Endothelial cell of umbilical vein (primary cell): Measurements from ENCODE around the gene ANKRD13B. TPM values are rescaled to one million over a fixed set of nuclear protein-coding genes. Genes with fewer than 3 reads are reported as not detected.

ENCODE experiments used
- BruUV-seq: library from RNA; stranded (reverse); fragments of 400-500 nt; replicated peaks from 2 replicates; lab custom pipeline; 2021; lab: Mats Ljungman, UMichigan
- CTCF ChIA-PET: fragments of 300-600, 350-600 bp; sonication (Branson Sonifier 250); formaldehyde crosslinking; loops from one replicate; lab custom pipeline; 2021; ENCODE audit warnings: antibody characterized with exemption, inconsistent platforms; lab: Charles Lee
- POLR2A ChIA-PET: fragments of 300-600, 350-600 bp; sonication (Branson Sonifier 250); formaldehyde crosslinking; loops from one replicate; lab custom pipeline; 2021; ENCODE audit warnings: antibody characterized with exemption, inconsistent platforms; lab: Charles Lee
- DNase-seq: peaks from one replicate; pipeline ENCODE4 v3.0.0-alpha.2; 2011; ENCODE audit warnings: low read depth, low spot score
- FAIRE-seq: peaks from 2 replicates; lab custom pipeline; 2011; peaks lifted over from hg19 to GRCh38; lab: Jason Lieb, UNC
- H2AFZ ChIP-seq: 2 replicates; pipeline ENCODE4 v1.6.0; 2012; ENCODE audit warnings: low read depth, low read length, control low read depth, inconsistent platforms
- H3K27ac ChIP-seq: 2 replicates; pipeline ENCODE4 v1.5.1; 2011; ENCODE audit warnings: low read depth, mild to moderate bottlenecking, control low read depth, low read length, moderate library complexity; ENCODE audit not compliant: insufficient read depth
- H3K27me3 ChIP-seq, 2 experiments: 2 replicates each; pipeline versions ENCODE4 v1.6.0 to v1.6.1; 2011; ENCODE audit warnings: low read length in 2 of 2, mixed read lengths in 1 of 2; ENCODE audit not compliant: control insufficient read depth in 2 of 2, insufficient read depth in 2 of 2
- H3K36me3 ChIP-seq, 2 experiments: 2 replicates in 1 of 2; 3 replicates in 1 of 2; pipeline ENCODE4 v1.5.1; 2011; ENCODE audit warnings: low read length in 2 of 2, mild to moderate bottlenecking in 1 of 2, moderate library complexity in 1 of 2; ENCODE audit not compliant: control insufficient read depth in 2 of 2, insufficient read depth in 2 of 2; ENCODE audit errors: extremely low read depth in 1 of 2
- H3K4me1 ChIP-seq: 3 replicates; pipeline ENCODE4 v1.5.1; 2011; ENCODE audit warnings: mild to moderate bottlenecking, low read length; ENCODE audit not compliant: control insufficient read depth, insufficient read depth; ENCODE audit errors: extremely low read depth
- H3K4me2 ChIP-seq: 2 replicates; pipeline ENCODE4 v1.6.1; 2011; ENCODE audit warnings: low read length, control low read depth, mixed read lengths; ENCODE audit not compliant: insufficient read depth
- H3K4me3 ChIP-seq, 3 experiments: fragments of 200-600 bp in 1 of 3; sonication (generic), shearing (Covaris generic) in 1 of 3; replicated peaks in 1 of 3; 2 replicates each; pipeline ENCODE4 v1.5.1; 2011 to 2016; ENCODE audit warnings: control low read depth in 3 of 3, low read length in 3 of 3, mild to moderate bottlenecking in 2 of 3, inconsistent platforms in 1 of 3, low read depth in 1 of 3, moderate library complexity in 1 of 3; ENCODE audit not compliant: insufficient read depth in 1 of 3
- H3K79me2 ChIP-seq: 2 replicates; pipeline ENCODE4 v1.6.0; 2012; ENCODE audit warnings: low read length, inconsistent platforms; ENCODE audit not compliant: control insufficient read depth, insufficient read depth
- H3K9ac ChIP-seq: replicated peaks from 2 replicates; pipeline ENCODE3; 2011; ENCODE audit warnings: low read length, control low read depth; ENCODE audit not compliant: insufficient read depth; ENCODE audit errors: extremely low read depth
- H3K9me1 ChIP-seq: replicated peaks from 3 replicates; pipeline ENCODE4 v1.6.0; 2011; ENCODE audit warnings: mild to moderate bottlenecking, low read length; ENCODE audit not compliant: control insufficient read depth, insufficient read depth; ENCODE audit errors: extremely low read depth
- H3K9me3 ChIP-seq: replicated peaks from 2 replicates; pipeline ENCODE4 v1.5.1; 2012; ENCODE audit warnings: low read length, inconsistent platforms; ENCODE audit not compliant: control insufficient read depth, insufficient read depth
- H4K20me1 ChIP-seq: replicated peaks from 2 replicates; pipeline ENCODE3; 2011; ENCODE audit warnings: mild to moderate bottlenecking, low read length; ENCODE audit not compliant: control insufficient read depth, insufficient read depth; ENCODE audit errors: extremely low read depth
- CTCF ChIP-seq, 2 donors: IDR thresholded peaks; 1 replicate in 1 of 2; 2 replicates in 1 of 2; pipeline ENCODE4 v1.5.1; 2011; ENCODE audit warnings: low read length in 2 of 2, mild to moderate bottlenecking in 2 of 2, moderate library complexity in 2 of 2, control low read depth in 1 of 2, inconsistent platforms in 1 of 2, low read depth in 1 of 2; ENCODE audit not compliant: insufficient read depth in 1 of 2; ENCODE audit errors: extremely low read depth in 1 of 2
- MYC ChIP-seq: IDR thresholded peaks from one replicate; pipeline ENCODE4 v1.6.1; 2011; ENCODE audit warnings: mild to moderate bottlenecking, low read depth, low read length
- POLR2AphosphoS5 ChIP-seq: IDR thresholded peaks from 2 replicates; pipeline ENCODE4 v1.6.1; 2012; ENCODE audit warnings: low read depth, mild to moderate bottlenecking, control low read depth, low read length, moderate library complexity; ENCODE audit not compliant: insufficient read depth
- dilution Hi-C: fragments of 300-500 bp; cut with MboI; formaldehyde crosslinking; loops from one replicate; pipeline ENCODE4 v1.15.0; 2019; ENCODE audit warnings: low sequenced_read_pairs; ENCODE audit not compliant: extremely low pct_ligation_motif_present
- intact Hi-C: fragments of 100-400 bp; cut with micrococcal nuclease; formaldehyde crosslinking; loops from one replicate; pipeline ENCODE4 v1.10.0; 2022
- polyA plus RNA-seq, 4 experiments: library from polyadenylated mRNA; depleted of rRNA in 3 of 4; stranded (reverse) in 3 of 4; unstranded in 1 of 4; fragments of >200 nt; gene quantifications; 2 replicates each; pipeline versions ENCODE4 v1.2.1 to v1.2.3, GENCODE V29; 2011 to 2012; ENCODE audit warnings: missing spikeins in 1 of 4
- total RNA-seq: library from RNA; stranded (reverse); gene quantifications from 2 replicates; pipeline ENCODE4 v1.2.3, GENCODE V29; 2021

ANKRD13B gene
- total and polyA plus RNA-seq, 2 donors (not counting 3 experiments of a cell fraction or from before 2014, with no cell fraction given), result 21.1 to 23.2 TPM

GRCh38 chr17:29597361-29598172 lies 4.6 kb downstream of the ANKRD13B start:
- no peaks in the 10 kb centered on the region for H3K9me1 ChIP-seq
- H3K27me3 ChIP-seq, result no peaks in the 10 kb centered on the region
- no peak overlapping the region for H3K27ac ChIP-seq
- no peak overlapping the region for H3K4me3 ChIP-seq
- TF ChIP-seq MYC, result no peak
- no peak overlapping the region for H3K9ac ChIP-seq
- no TSS peak for BruUV-seq
- no peaks in the 10 kb centered on the region for H3K36me3 ChIP-seq
- no peaks in the 10 kb centered on the region for H4K20me1 ChIP-seq
- DNase-seq, result no peak
- H3K4me2 ChIP-seq, result no peak overlapping the region
- CTCF ChIA-PET, result interaction anchor here (1.1 to 9.2 kb wide), 4 partner anchors 16 to 228 kb away, joined by 3 to 120 read pairs (median 5); no protein-coding TSS in a partner anchor
- no peak overlapping the region for H2AFZ ChIP-seq
- H3K79me2 ChIP-seq, result peaks cover 12% of the 10 kb centered on the region
- FAIRE-seq, result no peak
- peaks cover 14% of the 10 kb centered on the region for H3K4me1 ChIP-seq
- dilution Hi-C loops (no loop called here), intact Hi-C loops (no loop called here)
- no peaks in the 10 kb centered on the region for H3K9me3 ChIP-seq
- POLR2A ChIA-PET, result no interaction called here

DNA sequence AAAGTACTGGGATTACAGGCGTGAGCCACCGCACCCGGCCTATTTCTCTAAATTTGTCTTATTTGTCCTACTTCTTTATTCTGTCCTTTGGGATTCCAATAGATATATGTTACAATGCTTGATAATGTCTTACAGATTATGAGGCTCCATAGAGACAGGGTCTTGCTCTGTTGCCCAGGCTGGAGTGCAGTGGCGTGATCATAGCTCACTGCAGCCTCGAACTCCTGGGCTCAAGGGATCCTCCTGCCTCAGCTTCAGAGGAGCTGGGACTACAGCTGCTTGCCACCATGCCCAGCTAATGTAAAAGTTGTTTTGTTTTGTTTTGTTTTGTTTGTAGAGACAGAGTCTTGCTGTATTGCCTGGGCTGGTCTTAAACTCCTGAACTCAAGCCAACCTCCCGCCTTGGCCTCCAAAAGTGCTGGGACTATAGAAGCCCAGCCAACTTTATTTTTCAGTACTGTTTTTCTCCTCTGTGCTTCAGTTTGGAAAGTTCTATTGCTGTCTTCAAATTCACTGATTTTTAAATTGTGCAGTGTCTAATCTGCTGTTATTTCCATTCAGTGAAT lies 10.3 kb downstream of the ANKRD13B start:
- Histone ChIP-seq H3K4me1 (no peaks in the 10 kb centered on the region), H3K79me2 (peaks cover 2% of the 10 kb centered on the region), H3K9me1 (no peaks in the 10 kb centered on the region), H3K9me3 (no peaks in the 10 kb centered on the region), H3K36me3 (no peaks in the 10 kb centered on the region), H2AFZ (no peak overlapping the region), H3K4me3 (no peak overlapping the region), H3K4me2 (no peak overlapping the region), H3K27me3 (no peaks in the 10 kb centered on the region), H4K20me1 (no peaks in the 10 kb centered on the region), H3K27ac (no peak overlapping the region), H3K9ac (no peak overlapping the region)
- no peak for FAIRE-seq
- TF ChIP-seq POLR2AphosphoS5, result no peak
- no peak for TF ChIP-seq CTCF (IDR thresholded peaks at IDR 0.05; ENCODE audit: extremely low read depth in 1 of 2, insufficient read depth in 1 of 2, low read depth in 1 of 2, low read length in 2 of 2)
- dilution Hi-C loops (no loop called here), intact Hi-C loops (no loop called here)
- ChIA-PET CTCF (interaction anchor here (2.4 kb wide), 1 partner anchor 10 kb away, joined by 14 read pairs; no protein-coding TSS in a partner anchor), POLR2A (no interaction called here)
- no peak for DNase-seq
- no TSS peak for BruUV-seq
